HG03460 (cell line): ENCODE results near the gene WDR74.
A peak's percentile ranks its signal among the peaks of the same experiment; 100 is the strongest.
"Not testable (repeated sequence)": the region's sequence is repeated elsewhere in the genome, so short reads cannot be mapped to it uniquely, and the experiment has no call there.

Experiments used
- ATAC-seq: cut with Tn5 transposase; IDR thresholded peaks from one replicate; pipeline ENCODE4 v1.9.1; 2021; ENCODE audit not compliant: unreplicated experiment

The WDR74 gene

DNA sequence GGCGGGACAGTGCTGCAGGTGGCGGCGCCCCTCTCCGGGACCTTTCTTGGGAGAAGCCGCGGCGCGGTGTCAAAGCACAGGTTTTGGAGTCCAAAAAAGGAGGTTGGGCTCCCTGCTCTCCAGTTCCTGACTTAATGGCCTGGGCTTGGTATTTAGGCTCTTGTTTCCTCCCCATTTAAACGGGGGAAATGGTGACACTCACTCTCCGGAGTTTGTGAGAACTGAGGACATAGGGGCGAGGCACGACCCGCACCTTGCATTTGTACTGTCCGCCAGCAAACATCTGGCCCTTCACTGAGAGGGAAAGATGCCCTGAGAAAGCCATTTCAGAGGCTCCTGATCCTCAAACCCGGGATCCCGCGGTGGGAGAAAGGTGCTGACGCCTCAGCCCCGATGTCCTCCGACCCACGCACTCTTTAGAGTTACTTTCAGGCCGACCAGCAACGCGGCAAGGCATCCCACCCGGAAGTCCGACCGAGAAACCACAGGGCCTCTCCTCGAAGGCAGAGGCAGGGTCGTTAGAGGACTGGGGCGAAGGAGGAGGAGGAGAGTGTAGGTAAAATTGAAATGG is 2.9 kb upstream of the WDR74 start:
- ATAC-seq, result no peak

DNA sequence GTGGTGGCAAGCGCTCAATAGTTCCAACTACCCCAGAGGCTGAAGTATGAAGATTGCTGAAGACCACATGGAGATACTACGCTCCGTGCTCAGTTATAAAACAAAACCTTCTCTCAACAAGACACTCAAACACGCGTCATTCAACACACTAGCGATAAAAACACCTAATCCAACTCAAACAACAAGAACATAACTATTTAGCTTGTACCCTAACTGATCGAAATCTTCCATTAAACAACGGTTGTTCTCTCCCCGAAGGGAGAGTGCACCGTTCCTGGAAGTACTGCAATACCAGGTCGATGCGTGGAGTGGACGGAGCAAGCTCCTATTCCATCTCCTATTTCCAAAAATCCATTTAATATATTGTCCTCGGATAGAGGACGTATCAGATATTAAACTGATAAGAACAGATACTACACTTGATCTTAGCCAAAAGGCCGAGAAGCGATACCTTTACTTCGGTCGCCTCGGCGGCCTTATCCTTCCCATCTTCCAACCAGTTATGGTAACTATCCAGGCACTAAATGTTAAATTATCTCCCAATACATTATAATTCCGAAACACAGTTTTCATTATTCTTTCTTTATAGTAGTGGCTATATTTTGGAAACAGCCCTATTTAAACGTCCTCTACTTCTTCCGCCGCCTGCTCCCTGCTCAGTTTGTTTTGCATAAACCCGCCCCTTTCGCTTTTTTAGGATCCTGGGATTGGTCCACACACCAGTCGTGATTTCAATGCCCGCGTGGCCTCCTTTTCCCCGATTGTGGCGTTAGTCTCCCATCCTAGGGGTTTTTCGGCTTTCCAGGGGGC is 2.2 kb upstream of the WDR74 start:
- peak; percentile 52 for ATAC-seq

- not testable (repeated sequence) for ATAC-seq
These were observed 1.5 kb upstream of the WDR74 start for GRCh38 chr11:62840721-62841360.

DNA sequence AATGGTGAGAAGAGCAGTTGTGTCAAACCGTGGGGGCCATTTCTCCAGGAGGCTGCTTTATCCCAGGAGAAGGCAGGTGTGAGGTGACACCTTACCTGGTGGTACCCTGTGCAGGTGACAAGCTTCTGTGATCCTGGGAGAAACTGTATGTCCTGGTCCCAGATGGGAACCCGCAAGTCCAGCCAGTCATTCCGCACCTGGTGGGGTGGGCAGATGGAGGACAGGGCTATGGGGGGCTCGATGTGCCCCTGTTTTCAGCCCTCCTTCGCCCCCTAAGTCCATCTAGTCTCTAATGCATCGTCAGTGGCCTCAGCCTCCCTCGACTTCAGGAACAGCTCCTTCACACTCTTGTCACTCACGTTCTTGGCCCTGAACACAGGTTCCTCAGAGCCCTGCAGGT is 4.1 kb downstream of the WDR74 start:
- no peak for ATAC-seq

- peak; percentile 3 for ATAC-seq
These were observed 6.8 kb downstream of the WDR74 start, which contains the start of gene TEX54 for GRCh38 chr11:62832336-62833234. Gene TEX54, minus strand, starts transcription at chr11:62832841.

- peak; percentile 84 for ATAC-seq
These were observed 7.7 kb downstream of the WDR74 start, which contains the start of gene STX5 for GRCh38 chr11:62831520-62832335. Gene STX5, minus strand, starts transcription at chr11:62832051. Its CDS starts 808 bp downstream, at chr11:62831243.

DNA sequence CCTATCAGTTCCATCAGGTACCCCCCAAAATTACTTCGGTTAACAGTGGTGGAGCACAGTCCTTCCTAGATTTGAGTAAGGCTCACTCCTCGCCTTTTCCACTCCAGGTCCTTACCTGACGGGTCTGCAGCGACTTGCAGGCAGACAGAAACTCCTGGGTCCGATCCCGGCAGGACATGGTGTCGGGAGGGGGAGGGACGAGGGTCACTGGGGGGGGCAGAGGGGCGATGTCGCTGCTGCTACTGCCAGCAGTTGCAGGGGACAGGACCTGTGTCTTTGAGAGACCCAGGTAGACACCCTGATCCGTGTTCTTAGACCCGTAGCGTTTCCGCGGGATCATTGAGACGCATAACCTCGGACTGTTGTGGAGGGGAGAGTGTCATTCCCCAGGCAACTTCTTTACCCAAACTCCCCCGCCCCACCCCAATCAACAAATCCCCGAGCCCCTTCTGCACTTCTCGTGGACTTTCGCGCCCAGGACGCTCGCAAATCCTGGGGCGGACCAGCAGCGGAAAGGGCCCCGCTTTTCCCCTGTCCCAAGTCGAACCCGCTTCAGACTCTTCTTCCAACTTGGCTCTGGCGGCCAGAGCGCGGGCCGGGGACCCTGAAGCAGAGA is 8.4 kb downstream of the WDR74 start:
- no peak for ATAC-seq

DNA sequence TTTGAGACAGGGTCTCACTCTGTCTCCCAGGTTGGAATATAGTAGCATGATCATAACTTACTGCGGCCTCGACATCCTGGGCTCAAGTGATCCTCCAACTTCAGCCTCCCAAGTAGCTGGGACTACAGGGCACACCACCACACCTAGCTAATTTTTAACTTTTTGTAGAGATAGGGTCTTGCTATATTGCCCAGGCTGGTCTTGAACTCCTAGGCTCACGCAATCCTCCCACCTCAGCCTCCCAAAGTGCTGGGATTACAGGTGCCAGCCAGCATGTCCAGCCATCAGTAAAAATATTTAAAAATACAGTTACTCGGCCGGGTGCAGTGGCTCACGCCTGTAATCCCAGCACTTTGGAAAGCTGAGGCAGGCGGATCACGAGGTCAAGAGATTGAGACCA is 11.3 kb downstream of the WDR74 start:
- ATAC-seq, result not testable (repeated sequence)

- ATAC-seq, result no peak
These were observed 15.7 kb downstream of the WDR74 start for GRCh38 chr11:62823677-62824076.

- ATAC-seq, result no peak
These were observed 22.3 kb downstream of the WDR74 start for GRCh38 chr11:62817129-62817528.

DNA sequence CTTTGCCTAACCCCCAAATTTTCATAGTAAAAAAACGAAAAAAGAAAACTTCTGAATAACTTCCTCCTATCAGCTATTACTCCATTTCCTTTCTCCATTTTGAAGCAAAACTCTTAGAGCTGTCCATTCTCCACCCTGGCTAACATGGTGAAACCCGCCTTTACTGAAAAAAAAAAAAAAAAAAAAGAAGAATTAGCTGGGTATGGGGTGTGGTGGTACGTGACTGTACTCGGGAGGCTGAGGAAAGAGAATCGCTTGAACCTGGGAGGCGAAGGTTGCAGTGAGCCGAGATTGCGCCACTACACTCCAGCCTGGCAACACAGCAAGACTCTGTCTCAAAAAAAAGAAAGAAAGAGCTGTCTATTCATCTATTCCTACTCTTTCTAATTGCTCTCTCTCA is 22.8 kb downstream of the WDR74 start:
- ATAC-seq, result no peak

- no peak for ATAC-seq
These were observed 27.7 kb downstream of the WDR74 start for GRCh38 chr11:62811659-62812058.

GRCh38 chr11:62810748-62811147 is 28.6 kb downstream of the WDR74 start:
- no peak for ATAC-seq

- no peak for ATAC-seq
These were observed 32.7 kb downstream of the WDR74 start for GRCh38 chr11:62806611-62807121.

- ATAC-seq, result no peak
These were observed 33.4 kb downstream of the WDR74 start for GRCh38 chr11:62805961-62806441.

DNA sequence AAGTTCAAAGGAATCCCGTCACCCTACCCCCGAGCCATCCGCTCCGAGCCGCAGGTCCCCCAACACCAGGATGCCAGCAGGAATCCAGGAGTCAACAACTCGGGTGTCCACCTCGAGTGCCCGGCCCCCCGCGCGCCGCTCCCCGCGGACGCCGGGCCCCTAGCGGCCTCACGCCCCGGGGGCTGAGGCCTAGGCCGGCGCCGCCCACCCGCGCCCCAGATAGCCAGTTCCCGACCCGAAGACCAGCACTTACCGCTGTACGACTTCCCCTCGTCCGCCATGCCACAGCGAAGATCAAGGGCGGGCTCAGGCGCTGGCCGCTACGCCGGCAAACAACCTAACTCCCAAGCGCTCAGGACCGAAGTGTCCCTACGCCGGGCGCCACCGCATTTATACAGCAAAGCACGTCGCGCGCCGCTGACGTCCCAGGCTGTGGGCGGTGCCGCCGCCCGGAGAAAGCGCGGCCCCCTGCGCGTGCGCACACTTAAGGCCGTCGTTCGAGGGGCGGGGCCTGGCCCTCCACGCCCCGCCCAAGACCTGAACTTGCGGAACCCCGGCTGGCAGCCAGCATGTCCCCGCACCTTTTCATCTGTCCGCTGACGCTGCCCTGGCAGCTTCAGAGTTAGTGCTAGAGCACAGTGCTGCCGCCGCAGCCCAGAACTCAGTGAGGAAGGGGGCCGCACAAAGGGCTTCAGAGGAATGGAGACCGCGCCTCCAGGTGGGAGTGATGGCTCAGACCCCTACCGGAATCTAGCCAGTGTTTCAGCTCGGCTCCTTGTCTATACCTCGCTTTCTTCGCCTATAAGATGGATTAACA is 34.1 kb downstream of the WDR74 start, which contains the start of gene NXF1:
Gene NXF1, minus strand, starts transcription at position 365 of the 817 bp plus-strand sequence. Its CDS starts 84 bp downstream, at position 281.
- peak; percentile 80 for ATAC-seq

GRCh38 chr11:62804310-62805075 is 34.9 kb downstream of the WDR74 start:
- ATAC-seq, result peak; percentile 11

- ATAC-seq, result no peak
These were observed 38.3 kb downstream of the WDR74 start for GRCh38 chr11:62801071-62801470.
